ENCODE results near the gene SLC22A12. TPM values are rescaled to one million over a fixed set of nuclear protein-coding genes. Genes with fewer than 3 reads are reported as not detected.

SLC22A12 gene
- total RNA-seq, 1 donor from 2014 or later, result not detected

DNA sequence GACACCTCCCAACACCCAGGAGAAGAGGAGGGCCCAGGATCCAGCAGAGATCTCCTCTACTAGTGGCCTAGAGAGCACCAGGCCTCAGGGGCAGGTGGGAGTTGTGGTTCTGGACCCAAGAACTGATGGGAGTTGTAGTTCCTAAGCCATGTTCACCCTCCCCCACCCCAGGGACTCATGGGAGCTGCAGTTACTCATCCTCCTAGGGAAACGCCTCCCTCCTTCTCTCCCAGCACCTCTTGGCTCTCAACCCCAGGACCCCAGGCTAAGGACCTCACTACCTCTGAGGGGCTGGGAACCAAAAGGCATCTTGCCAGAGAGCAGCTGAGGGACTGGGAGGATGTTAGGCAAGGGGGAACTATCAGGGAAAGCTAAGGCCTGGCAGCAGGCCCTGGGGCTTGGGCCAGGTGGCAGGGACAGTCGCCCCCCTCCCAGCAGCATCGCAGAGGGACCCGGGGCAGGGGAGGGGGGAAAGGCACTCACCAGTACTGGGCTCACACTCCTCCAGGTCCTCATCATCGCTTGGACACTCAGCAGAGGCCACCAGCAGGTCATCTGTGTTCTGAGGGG lies 28.9 kb downstream of the SLC22A12 start:
- peak overlapping the region; percentile 1 for H3K4me3 ChIP-seq (ENCODE audit: low read depth, low read length)
- DNase-seq (ENCODE audit: low read depth), result peak; percentile 4
- no peak for TF ChIP-seq CTCF (conservative IDR thresholded peaks at IDR 0.05; ENCODE audit: low read depth, low read length)

DNA sequence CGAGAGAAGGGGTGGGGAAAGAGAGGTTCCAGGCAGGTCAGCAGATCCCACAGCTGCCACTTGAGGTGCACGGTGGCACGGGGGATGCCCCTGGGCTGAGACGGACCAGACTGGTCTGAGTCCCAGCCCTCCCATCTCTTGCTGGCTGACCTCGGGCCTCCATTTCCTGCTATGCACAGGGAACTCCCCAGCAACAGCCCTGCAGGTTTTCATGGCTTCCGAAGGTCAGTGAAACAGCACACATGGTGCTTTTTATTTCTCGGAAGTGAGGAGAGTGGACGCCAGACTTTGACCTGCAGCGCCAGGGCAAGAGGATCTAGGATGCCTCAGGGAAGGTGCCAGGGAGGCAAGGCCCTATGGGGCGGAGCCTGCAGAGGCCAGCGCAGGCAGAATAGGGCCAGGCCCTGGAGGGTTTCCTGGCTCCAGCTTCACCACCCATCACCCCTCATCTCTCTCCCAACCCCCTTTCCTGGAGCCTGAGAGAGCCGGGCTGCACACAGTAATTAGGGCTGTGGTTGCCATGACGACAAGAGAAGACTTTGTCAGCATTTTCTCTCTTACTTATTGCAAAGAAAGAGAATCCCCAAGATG lies 29.5 kb downstream of the SLC22A12 start:
- peak; percentile 6 for DNase-seq (ENCODE audit: low read depth)
- no peak for TF ChIP-seq CTCF (conservative IDR thresholded peaks at IDR 0.05; ENCODE audit: low read depth, low read length)
- H3K4me3 ChIP-seq (ENCODE audit: low read depth, low read length), result no peak overlapping the region

DNA sequence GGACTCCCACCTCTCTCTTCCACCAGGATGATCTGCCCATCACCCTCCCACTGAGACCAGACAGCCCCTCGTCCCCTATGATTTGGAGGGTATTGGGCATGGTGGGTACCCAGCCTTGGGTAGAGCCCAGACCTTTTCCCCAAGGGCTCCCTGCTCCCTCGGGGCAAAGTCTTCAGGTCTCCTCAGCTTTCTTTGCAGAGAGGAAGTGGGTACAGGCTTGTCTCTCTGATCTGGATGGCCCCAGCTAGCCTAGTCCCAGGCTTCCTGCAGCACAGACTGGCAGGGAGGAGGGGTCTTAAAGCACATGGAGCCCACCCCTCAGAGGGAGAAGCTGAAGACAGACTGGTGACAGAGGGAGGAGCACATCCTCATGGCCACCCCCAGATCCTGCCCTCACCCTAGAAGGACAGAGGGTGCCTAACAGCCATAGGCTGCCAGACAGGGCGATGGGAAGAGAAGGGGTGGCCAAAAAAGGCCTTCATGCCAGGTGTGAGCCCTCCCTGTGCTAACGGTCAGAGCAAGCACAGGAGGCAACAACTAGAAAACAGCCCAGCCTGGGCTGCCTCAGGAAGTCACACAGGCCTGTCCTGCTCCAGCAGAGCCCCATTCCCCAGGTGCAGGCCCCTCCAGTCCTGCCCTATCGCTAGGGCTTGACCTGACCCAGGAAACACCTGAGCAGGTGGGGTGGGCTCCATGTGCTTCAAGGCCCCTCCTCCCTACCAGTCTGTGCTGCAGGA lies 30.4 kb downstream of the SLC22A12 start:
- no peak for DNase-seq (ENCODE audit: low read depth)
- no peak overlapping the region for H3K4me3 ChIP-seq (ENCODE audit: low read depth, low read length)
- TF ChIP-seq CTCF (conservative IDR thresholded peaks at IDR 0.05; ENCODE audit: low read depth, low read length), result no peak

DNA sequence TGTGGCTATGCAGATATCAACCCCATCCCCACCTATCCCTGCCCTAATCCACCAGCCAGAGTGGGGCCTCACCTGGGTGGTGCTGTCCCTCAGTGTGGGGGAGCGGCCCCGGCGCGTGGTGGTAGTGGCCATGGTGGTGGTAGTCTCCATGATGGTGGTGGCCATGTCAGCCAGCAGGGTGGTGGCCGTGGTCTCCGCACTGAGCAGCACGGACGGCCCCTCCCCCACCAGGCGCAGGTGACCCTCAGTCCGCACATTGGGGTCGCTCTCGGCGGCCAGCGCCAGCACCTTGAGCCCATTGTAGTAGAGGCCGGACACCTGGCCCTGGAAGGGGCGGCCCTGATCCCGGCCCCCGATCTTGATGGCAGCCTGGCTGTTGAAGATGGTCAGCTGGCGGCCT lies 31.7 kb downstream of the SLC22A12 start:
- H3K4me3 ChIP-seq (ENCODE audit: low read depth, low read length), result no peak overlapping the region
- no peak for TF ChIP-seq CTCF (conservative IDR thresholded peaks at IDR 0.05; ENCODE audit: low read depth, low read length)
- DNase-seq (ENCODE audit: low read depth), result no peak

- no peak for DNase-seq (ENCODE audit: low read depth)
- H3K4me3 ChIP-seq (ENCODE audit: low read depth, low read length), result no peak overlapping the region
- TF ChIP-seq CTCF (conservative IDR thresholded peaks at IDR 0.05; ENCODE audit: low read depth, low read length), result no peak
Measured at GRCh38 chr11:64624883-64625481, 34.0 kb downstream of the SLC22A12 start.

GRCh38 chr11:64626637-64627036 lies 35.6 kb downstream of the SLC22A12 start:
- H3K4me3 ChIP-seq (ENCODE audit: low read depth, low read length), result no peak overlapping the region
- no peak for DNase-seq (ENCODE audit: low read depth)
- no peak for TF ChIP-seq CTCF (conservative IDR thresholded peaks at IDR 0.05; ENCODE audit: low read depth, low read length)

Data from epithelial cell of proximal tubule (primary cell).